Activated CD8-positive, alpha-beta memory T cell treated with anti-CD3 and anti-CD28 coated beads for 36 hours (primary cell): ENCODE data around the gene SLC35A4. TPM values are rescaled to one million over a fixed set of nuclear protein-coding genes. Genes with fewer than 3 reads are reported as not detected.
"Not testable (repeated sequence)": the region's sequence is repeated elsewhere in the genome, so short reads cannot be mapped to it uniquely, and the experiment has no call there.

Experiments used
- CTCF ChIA-PET: fragments of 350-600 bp; sonication (Branson Sonifier 250); formaldehyde crosslinking; loops from one replicate; lab custom pipeline; 2021; ENCODE audit warnings: antibody characterized with exemption; lab: Charles Lee
- POLR2A ChIA-PET: fragments of 350-600 bp; sonication (Branson Sonifier 250); formaldehyde crosslinking; loops from one replicate; lab custom pipeline; 2021; ENCODE audit warnings: antibody characterized with exemption; lab: Charles Lee
- total RNA-seq, 2 experiments: library from RNA; stranded (reverse); gene quantifications; one replicate each; pipeline ENCODE4 v1.2.3, GENCODE V29; 2021

SLC35A4 gene
- total RNA-seq, 2 experiments from 2014 or later = 116 TPM

DNA sequence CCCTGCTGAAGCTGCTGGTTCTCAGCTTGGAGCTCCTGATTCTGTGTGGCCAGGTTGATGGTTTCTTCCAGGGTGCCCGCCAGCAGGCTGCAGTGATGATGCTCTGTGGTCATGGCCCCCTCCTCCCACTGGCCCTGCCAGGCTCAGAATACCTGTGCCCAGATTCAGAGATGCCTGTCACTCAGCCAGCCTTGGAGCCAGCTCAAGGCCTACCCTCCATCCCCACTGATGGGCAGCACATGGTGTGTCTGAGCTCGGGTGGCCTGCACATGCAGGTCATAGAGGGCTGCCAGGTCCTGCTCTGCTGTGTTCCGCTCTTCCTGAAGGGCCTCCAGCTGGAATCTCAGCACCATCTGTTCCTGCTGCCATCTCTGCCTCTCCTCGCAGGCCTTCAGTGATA is 5.4 kb downstream of the SLC35A4 start:
- POLR2A ChIA-PET = no interaction called here
- CTCF ChIA-PET = interaction anchor here (0.8 to 1.6 kb wide), 2 partner anchors 65 to 664 kb away, joined by 3 read pairs; no protein-coding TSS in a partner anchor

DNA sequence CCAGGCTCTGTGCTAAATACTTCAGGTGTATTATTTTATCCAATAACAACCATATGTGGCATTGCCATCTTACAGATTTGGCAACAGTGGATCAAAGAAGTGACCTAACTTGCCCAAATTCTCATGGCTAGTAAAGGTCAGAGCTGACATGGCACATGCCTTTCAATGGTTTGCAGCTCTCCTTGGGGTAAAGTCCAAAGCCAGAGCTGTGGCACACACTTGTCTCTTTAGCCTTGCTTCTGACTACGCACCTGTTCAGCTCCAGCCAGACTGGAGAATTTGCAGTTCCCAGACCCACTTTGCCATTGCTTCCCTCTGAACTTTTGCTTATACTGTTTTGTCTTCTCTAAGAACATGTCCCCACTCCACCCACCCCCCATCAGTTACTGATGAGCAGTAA is 5.9 kb downstream of the SLC35A4 start:
- CTCF ChIA-PET = interaction anchor here (1.0 to 1.6 kb wide), 2 partner anchors 62 to 64 kb away, joined by 3 read pairs; no protein-coding TSS in a partner anchor
- POLR2A ChIA-PET = no interaction called here

DNA sequence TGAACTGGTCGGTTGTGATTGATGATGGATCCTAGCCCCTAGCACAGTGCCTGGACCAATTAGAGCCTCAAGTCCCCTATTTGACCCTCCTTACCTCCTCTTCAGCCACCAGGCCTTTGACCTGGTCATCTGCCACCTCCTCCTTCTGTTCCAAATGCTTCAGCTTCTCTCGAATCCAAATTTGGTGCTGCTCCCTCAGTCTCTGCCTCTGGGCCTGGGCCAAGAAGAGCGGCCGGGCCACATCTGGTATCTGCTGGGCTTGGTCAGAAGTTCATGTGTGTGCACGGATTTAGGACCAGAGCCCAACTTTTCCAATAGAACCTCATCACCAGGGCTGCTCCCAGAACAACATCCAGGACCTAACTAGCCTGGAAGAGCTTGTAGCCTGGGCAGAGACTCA is 6.5 kb downstream of the SLC35A4 start:
- POLR2A ChIA-PET = no interaction called here
- CTCF ChIA-PET = interaction anchor here (1.0 to 1.6 kb wide), 3 partner anchors 61 to 115 kb away, joined by 3 read pairs; no protein-coding TSS in a partner anchor

DNA sequence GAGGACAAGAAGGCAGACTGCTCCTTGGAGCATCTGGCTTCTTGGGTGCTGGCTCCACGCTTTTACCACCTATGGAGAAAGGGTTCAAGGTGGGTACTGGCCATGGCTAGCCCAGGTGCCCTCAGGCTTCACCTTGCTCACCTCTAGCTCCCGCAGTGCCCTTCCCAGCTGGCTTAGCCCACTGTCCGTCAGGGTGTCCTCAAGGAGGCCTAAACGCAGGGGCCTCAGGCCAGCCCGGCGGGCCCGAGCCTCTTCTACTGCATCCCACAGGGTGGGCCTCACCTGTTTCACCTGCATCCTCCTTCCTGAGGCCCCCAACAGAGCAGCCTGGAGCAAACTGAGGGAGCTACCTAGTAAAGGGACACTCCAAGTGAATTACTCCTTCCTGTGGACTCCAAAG is 9.1 kb downstream of the SLC35A4 start:
- POLR2A ChIA-PET = no interaction called here
- CTCF ChIA-PET = no interaction called here

DNA sequence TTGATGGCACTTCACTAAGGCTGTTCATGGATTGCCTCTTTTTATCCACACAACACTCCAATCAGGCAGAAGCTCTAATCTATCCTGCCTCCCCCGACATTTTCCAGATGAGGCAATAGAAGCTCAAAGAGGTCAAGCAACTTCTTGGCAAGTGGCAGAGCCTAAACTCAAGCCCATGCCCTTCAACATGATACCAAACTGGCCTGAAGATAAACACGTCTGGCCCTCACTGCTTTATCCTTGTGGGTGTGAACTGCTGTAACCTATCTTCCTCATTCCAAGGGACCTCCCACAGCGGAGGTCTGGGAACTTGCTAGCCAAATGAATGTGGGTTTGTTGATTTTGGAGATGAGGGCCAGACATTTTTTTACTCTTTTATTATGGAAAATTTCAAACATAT is 9.5 kb downstream of the SLC35A4 start:
- CTCF ChIA-PET = interaction anchor here (1.3 kb wide), 1 partner anchor 61 kb away, joined by 3 read pairs; no protein-coding TSS in a partner anchor
- POLR2A ChIA-PET = no interaction called here

DNA sequence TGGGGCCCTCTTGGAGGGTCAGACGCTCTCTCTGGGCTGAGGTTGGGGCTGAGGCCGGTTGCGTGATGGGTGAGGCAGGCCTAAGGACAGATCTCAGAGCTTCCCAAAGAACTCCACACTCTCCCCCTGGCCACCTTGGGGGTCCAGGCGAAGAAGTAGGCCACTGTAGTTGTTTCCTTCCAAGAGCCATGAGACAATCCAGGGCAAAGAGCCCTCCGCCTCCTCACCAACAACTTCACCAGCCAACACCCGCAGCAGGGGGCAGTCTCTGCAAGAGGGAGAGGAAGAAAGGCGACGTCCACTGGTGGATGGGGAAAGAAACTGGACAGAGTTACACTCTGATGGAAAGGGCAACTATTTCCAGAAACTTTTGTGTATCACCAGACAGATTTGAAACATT is 10.7 kb downstream of the SLC35A4 start:
- ChIA-PET CTCF (interaction anchor here (1.3 kb wide), 1 partner anchor 60 kb away, joined by 3 read pairs; no protein-coding TSS in a partner anchor), POLR2A (interaction anchor here (0.6 kb wide), 1 partner anchor 34 kb away, joined by 4 read pairs; no protein-coding TSS in a partner anchor)

DNA sequence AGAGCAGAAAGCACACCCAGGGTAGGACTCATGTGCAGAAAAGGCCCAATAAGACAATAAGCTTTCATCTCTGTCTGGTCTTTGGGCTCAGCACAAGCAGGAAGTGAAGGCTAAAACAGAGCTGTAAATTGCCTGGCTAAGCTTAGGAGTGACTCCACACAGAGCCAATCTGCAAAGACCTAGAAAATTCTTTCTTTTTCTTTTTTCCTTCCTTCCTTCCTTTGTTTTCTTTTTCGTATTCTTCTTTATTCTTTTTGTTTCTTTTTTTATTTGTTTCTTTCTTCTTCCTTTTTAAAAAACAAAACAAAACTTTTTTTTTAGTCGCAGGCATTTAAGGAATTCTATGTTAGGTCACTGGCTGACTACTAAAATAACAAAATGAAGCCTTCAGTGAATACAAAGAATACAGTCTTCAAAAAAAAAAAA is 12.2 kb downstream of the SLC35A4 start:
- CTCF ChIA-PET = interaction anchor here (0.6 kb wide), 1 partner anchor 157 kb away, joined by 3 read pairs; no protein-coding TSS in a partner anchor
- POLR2A ChIA-PET = no interaction called here

DNA sequence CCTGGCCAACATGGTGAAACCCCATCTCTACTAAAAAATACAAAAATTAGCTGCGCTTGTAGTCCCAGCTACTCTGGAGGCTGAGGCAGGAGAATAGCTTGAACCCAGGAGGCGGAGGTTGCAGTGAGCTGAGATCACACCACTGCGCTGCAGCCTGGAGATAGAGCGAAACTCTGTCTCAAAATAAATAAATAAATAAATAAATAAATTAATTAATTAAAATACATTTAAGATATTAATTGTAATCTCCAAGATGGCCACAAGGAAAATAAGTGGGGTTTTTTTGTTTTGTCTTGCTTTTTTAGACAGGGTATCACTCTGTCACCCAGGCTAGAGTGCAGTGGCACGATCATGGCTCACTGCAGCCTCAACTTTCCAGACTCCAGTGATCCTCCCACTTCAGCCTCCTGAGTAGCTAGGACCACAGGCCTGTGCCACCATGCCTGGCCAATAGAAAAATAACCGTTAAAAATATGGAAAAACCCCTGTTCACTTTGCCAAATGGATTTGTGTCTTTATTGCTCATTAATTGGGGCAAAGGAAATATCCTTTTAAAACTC is 14.6 kb downstream of the SLC35A4 start:
- CTCF ChIA-PET = not testable (repeated sequence)

DNA sequence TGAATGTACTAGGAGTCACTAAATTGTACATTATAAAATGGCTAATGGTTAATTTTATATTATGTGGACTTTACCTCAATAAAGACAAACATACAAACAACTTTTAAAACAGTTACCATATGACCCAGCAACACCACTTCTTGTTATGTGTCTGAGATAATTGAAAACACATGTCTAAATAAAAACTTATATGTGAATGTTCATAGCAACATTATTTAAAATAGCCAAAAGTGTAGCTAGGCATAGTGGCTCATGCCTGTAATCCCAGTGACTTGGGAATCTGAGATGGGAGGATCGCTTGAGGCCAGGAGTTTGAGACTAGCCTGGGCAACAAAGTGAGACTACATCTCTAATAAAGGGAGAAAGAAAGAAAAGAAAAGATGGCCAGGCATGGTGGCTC is 22.9 kb downstream of the SLC35A4 start:
- POLR2A ChIA-PET = no interaction called here
- CTCF ChIA-PET = no interaction called here

More for the DNA sequence above, 14.6 kb downstream of the SLC35A4 start:
- POLR2A ChIA-PET = not testable (repeated sequence)

DNA sequence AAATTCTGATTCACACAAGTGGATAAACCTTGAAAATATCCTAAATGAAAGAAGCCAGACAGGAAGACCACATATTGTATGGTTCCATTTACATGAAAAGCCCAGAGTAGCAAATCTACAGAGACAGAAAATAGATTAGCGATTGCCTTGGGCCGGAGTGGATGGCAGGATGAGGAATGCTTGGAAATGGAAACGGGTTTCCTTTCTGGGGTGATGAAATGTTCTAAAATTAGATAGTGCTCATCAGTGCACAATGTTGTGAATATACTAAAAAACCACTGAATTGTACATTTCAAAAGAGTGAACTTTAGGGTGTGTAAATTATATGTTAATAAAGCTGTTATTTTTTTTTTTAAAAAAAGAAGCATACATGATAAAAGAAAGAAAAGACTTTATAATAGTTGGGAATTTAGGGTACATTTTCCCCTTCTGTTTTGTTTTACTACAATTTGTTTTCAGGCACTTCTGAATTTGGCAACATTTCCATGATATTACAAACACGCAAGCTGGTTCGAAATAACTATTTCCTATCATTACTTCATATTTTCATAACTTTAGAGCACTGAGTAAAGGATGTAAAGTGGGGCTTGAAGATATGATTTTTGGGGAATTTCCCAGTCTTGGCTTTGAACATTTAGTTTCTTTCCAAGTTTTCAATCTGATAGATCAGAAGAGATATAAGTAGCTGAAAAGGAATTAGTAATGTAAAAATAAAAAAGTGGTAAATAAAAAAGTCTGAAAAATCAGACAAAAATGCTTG is 23.9 kb downstream of the SLC35A4 start:
- CTCF ChIA-PET = no interaction called here
- POLR2A ChIA-PET = no interaction called here

DNA sequence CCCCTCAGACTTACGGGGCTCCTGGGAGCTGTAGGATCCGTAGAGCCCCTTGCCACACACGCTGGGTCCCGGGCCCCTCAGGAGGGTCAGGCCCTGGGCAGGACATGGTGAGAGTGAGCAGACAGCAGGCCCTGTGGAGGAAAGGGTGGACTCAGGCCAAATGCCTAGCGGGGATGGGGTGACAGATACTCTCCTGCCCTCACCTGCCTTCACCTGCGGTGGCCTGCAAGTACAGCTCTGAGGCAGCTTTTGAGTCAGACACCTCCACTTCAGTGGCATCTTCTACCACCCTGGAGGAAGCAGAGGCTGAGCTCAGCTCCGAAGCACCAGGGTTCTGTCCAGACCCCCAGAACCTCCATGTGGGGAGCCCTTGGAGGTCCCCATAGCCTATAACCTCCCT is 26.2 kb downstream of the SLC35A4 start:
- POLR2A ChIA-PET = no interaction called here
- CTCF ChIA-PET = no interaction called here

DNA sequence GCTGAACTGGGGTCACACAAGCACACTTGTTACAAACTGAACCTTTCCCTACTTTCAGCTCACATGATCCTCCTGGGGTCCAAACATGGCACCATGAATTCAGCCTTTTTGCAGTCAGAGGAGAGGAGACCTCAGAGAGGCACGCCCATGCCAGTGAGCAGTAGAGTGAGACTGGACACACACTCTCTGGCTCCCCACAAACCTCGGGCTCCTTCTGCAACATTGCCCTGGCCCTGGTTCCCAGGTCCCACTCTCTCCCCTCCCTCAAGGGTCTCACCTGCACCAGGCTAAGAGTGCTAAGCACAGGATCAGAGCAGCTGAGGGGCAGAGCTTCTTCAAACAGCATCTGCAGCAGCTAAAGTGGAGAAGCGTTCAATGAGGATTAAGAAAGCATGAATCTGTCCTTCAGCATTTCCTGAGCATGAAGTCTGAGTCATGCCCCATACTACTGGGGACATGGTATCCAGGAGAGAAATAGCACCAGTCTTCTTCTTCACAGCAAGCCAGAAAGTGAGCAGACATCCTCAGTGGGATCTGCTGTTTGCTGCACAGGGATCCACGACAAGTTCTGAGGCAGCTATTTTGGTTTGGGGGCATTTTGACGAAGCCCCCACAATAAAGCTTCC is 27.2 kb downstream of the SLC35A4 start:
- POLR2A ChIA-PET = no interaction called here

DNA sequence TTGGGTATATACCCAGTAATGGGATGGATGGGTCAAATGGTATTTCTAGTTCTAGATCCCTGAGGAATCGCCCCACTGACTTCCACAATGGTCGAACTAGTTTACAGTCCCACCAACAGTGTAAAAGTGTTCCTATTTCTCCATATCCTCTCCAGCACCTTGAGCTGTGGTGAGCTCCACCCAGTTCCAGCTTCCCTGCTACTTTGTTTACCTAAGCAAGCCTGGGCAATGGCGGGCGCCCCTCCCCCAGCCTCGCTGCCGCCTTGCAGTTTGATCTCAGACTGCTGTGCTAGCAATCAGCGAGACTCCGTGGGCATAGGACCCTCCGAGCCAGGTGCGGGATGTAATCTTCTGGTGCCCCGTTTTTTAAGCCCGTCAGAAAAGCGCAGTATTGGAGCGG is 28.4 kb downstream of the SLC35A4 start:
- CTCF ChIA-PET, POLR2A ChIA-PET: not testable (repeated sequence)

More for the DNA sequence above, 27.2 kb downstream of the SLC35A4 start:
- CTCF ChIA-PET = interaction anchor here (0.5 kb wide), 2 partner anchors 58 to 128 kb away, joined by 3 read pairs; no protein-coding TSS in a partner anchor

DNA sequence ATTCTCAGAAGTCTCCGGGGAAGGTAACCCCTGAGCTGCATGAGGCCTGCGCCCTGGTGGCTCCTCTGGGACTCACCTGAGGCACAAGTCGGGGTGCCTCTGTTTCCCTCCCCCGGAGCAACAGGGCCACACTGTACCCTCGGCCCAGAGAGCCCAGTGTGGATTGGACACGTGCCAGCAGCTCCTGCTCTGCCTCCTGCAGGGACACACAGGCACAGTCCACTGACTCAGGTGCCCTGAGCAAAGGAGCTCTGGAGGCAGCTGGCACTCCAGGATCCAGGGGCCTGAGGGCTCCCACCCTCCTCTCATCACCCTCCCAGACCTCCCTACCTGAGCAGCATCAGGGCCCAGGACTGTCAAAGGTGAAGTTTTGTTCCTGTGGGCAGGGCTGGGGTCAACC is 29.5 kb downstream of the SLC35A4 start:
- POLR2A ChIA-PET = no interaction called here
- CTCF ChIA-PET = no interaction called here

DNA sequence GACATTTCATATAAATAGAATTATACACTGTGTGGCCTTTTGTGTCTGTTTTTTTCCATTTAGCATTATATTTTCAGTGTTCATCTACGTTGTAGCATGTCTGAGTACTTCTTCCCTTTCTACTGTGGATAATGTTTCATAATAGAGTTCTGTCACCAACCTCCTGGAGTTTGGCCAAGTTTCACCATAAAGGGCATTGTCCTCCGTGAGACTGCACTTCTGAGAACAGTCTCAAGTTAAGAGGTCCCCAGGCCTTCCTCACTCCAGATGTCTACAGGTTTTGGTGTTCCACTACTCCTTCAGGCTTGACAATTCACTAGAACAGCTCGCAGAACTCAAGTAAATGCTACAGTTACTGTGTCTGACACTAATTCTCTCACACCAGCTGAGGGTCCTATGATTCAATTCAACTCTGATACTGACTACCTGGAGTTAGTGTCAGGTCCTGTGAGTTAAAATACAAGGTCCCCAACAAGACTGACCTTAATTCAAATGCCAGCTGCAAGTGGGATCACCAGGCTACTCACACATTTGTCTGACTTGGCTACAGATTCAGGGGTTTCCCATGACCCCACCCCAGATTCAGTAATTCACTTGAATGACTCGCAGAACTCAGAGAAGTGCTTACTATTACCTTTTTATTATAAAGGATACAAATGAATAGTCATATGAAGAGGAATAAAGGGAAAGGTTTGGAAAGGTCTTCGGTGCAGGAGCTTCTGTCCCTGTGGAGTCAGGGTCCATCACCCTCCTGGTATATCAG is 31.1 kb downstream of the SLC35A4 start:
- POLR2A ChIA-PET = no interaction called here
- CTCF ChIA-PET = no interaction called here

DNA sequence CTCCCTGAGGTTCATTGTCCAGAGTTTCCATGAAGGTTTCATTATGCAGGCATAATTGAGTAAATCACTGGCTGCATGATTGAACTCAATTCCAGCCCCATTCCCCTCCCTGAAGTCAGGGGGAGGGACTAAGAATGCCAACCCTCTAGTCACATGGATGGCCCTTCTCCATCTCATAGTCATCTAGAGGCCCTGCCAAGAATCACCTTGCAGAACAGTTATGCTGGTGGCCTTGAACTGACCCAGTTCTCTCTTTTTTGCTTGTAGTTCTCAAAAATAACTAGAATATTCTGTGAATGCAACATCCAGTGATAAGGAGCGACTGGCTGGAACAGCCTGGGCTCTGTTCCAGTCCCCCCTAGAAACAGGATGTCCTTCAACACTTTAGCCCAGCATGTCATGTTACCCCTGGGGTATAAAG is 31.7 kb downstream of the SLC35A4 start:
- ChIA-PET POLR2A (no interaction called here), CTCF (no interaction called here)

DNA sequence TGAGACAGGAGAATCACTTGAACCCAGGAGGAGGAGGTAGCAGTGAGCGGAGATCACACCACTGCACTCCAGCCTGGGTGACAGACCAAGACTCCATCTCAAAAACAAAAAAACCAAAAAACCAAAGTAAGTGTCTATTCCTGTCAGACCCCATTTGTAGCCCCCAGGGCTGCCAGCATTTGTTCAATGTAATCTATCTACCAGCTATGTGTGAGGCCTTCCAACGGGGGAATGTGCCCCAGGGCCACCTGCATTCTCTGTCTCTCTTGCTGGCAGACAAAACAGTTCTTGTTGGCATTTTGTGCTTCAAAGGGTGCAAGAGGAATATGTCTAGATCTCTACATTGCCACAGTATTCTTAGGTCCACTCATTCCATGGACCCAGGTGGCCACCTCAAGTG is 34.2 kb downstream of the SLC35A4 start:
- ChIA-PET CTCF (no interaction called here), POLR2A (no interaction called here)

DNA sequence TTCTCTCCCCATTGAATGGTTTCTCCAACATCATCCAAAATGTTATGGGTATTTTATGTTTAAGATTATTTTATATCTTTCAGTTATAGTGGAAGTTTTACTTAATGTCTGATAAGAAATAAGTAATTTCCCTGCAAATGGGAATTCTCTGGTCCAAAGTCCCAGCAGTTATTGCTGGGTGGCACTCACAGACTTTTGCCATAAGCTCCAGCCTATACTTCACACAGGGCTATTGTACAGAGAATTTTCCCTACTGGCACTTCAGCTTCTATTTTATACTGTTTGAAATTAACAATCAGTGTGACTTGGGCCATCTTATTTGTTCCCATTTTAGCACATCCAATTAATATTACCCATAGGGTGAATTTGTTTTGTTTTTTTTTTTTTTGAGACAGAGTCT is 35.5 kb downstream of the SLC35A4 start:
- ChIA-PET CTCF (interaction anchor here (0.7 kb wide), 1 partner anchor 222 kb away, joined by 3 read pairs; no protein-coding TSS in a partner anchor), POLR2A (no interaction called here)

DNA sequence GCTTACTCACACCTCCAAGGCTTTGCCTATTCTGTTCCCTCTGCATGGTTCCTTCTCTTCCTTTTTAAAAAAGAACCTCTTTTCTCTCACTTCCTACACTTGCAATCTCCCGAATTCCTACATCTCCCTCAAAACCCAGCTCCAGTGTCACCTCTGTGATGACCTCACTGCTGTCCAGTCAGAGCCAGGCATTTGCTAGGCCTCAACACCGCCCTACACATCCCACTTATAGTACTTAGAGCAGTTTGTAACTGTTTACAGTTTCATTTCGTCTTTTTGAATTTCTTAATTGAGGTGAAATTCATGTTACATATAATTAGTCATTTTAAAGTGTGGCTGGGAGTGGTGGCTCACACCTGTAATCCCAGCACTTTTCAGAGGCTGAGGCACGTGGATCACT is 37.5 kb downstream of the SLC35A4 start:
- POLR2A ChIA-PET = no interaction called here
- CTCF ChIA-PET = no interaction called here

DNA sequence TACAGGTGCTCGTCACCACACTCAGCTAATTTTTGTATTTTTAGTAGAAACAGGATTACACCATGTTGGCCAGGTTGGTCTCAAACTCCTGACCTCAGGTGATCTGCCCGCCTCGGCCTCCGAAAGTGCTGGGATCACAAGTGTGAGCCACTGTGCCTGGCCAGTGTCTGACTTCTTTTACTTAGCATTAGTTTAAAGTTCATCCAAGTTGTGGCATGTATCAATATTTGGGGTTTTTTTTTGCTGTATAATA is 38.7 kb downstream of the SLC35A4 start:
- CTCF ChIA-PET, POLR2A ChIA-PET: not testable (repeated sequence)
